HCT116 (cell line): Measurements from ENCODE around the gene GRIN2C. TPM values are rescaled to one million over a fixed set of nuclear protein-coding genes. Genes with fewer than 3 reads are reported as not detected.

Source experiments
- ATAC-seq: fragments of 200-7000 bp; cut with Tn5 transposase; 2 replicates; pipeline ENCODE4 v1.9.1; 2020; ENCODE audit warnings: mild to moderate bottlenecking, moderate library complexity
- BruUV-seq: library from RNA; stranded (reverse); fragments of 400-500 nt; replicated peaks from 2 replicates; lab custom pipeline; 2021; lab: Mats Ljungman, UMichigan
- CTCF ChIA-PET: fragments of 300-600 bp; sonication (Branson Sonifier 250); formaldehyde crosslinking; loops from one replicate; lab custom pipeline; 2021; ENCODE audit warnings: antibody characterized with exemption; lab: Charles Lee
- POLR2A ChIA-PET: fragments of 300-600, 350-600 bp; sonication (Branson Sonifier 250); formaldehyde crosslinking; loops from one replicate; lab custom pipeline; 2021; ENCODE audit warnings: antibody characterized with exemption; lab: Charles Lee
- RAD21 ChIA-PET, 2 experiments: fragments of 300-600 bp; sonication (Branson Sonifier 250); formaldehyde crosslinking; loops; one replicate each; lab custom pipeline; 2023; ENCODE audit warnings: low total read pairs in 2 of 2; ENCODE audit not compliant: uncharacterized antibody in 2 of 2, unreplicated experiment in 2 of 2, low non-redundant PET in 1 of 2; lab: Charles Lee
- DNase-seq: peaks from one replicate; pipeline ENCODE4 v3.0.0-alpha.2; 2010; ENCODE audit warnings: low read depth, low spot score
- H2AFZ ChIP-seq: fragments of 200-600 bp; shearing (Covaris generic), sonication (generic); 2 replicates; pipeline ENCODE4 v1.6.1; 2017; ENCODE audit warnings: low read depth, mixed run types, mixed read lengths, antibody characterized with exemption, low read length; ENCODE audit not compliant: poor library complexity, severe bottlenecking
- H3K27ac ChIP-seq: 2 replicates; pipeline ENCODE4 v1.5.1; 2012; ENCODE audit warnings: low read depth, low read length
- H3K27me3 ChIP-seq: fragments of 200-600 bp; sonication (generic); 2 replicates; pipeline ENCODE4 v1.6.1; 2016; ENCODE audit warnings: mixed run types, low read length, mixed read lengths; ENCODE audit not compliant: insufficient read depth
- H3K36me3 ChIP-seq, 2 experiments: fragments of 200-500 bp in 1 of 2; fragments of 200-600 bp in 1 of 2; sonication (Bioruptor generic) in 1 of 2; sonication (generic) in 1 of 2; 2 replicates each; pipeline versions ENCODE4 v1.5.1 to v1.6.1; 2014 to 2016; ENCODE audit warnings: low read length in 2 of 2, inconsistent platforms in 1 of 2, mixed read lengths in 1 of 2, mixed run types in 1 of 2; ENCODE audit not compliant: insufficient read depth in 2 of 2, control insufficient read depth in 1 of 2
- H3K4me1 ChIP-seq, 2 experiments: fragments of 200-600 bp in 1 of 2; sonication (generic) in 1 of 2; 2 replicates each; pipeline versions ENCODE4 v1.5.1 to v1.6.1; 2012 to 2017; ENCODE audit warnings: low read length in 2 of 2, inconsistent platforms in 1 of 2, mild to moderate bottlenecking in 1 of 2, mixed read lengths in 1 of 2, mixed run types in 1 of 2, moderate library complexity in 1 of 2; ENCODE audit not compliant: insufficient read depth in 2 of 2, control insufficient read depth in 1 of 2
- H3K4me2 ChIP-seq: fragments of 200-600 bp; sonication (generic); 2 replicates; pipeline ENCODE4 v1.6.1; 2017; ENCODE audit warnings: mixed run types, low read length, mixed read lengths
- H3K4me3 ChIP-seq, 2 experiments: fragments of 200-600 bp in 1 of 2; sonication (generic) in 1 of 2; replicated peaks in 1 of 2; 2 replicates each; pipeline ENCODE4 v1.5.1; 2011 to 2016; ENCODE audit warnings: low read length in 2 of 2, control low read depth in 1 of 2, low read depth in 1 of 2, mild to moderate bottlenecking in 1 of 2, mixed read lengths in 1 of 2, mixed run types in 1 of 2
- H3K79me2 ChIP-seq: fragments of 200-600 bp; sonication (generic); 2 replicates; pipeline ENCODE4 v1.6.1; 2017; ENCODE audit warnings: mild to moderate bottlenecking, mixed run types, low read length, moderate library complexity, mixed read lengths; ENCODE audit not compliant: insufficient read depth
- H3K9ac ChIP-seq: fragments of 200-600 bp; sonication (generic); 2 replicates; pipeline ENCODE4 v1.6.1; 2016; ENCODE audit warnings: low read length, mixed read lengths
- H3K9me2 ChIP-seq: fragments of 200-600 bp; sonication (generic), shearing (Covaris generic); 2 replicates; pipeline ENCODE4 v1.6.1; 2017; ENCODE audit warnings: mixed run types, mild to moderate bottlenecking, moderate library complexity; ENCODE audit not compliant: insufficient read depth
- H3K9me3 ChIP-seq, 2 experiments: fragments of 200-500 bp in 1 of 2; fragments of 200-600 bp in 1 of 2; sonication (Bioruptor generic) in 1 of 2; sonication (generic) in 1 of 2; 2 replicates each; pipeline ENCODE4 v1.6.1; 2014 to 2017; ENCODE audit warnings: low read length in 2 of 2, mixed read lengths in 2 of 2, inconsistent platforms in 1 of 2, low read depth in 1 of 2, mild to moderate bottlenecking in 1 of 2, mixed run types in 1 of 2, moderate library complexity in 1 of 2; ENCODE audit not compliant: control insufficient read depth in 1 of 2, insufficient read depth in 1 of 2
- H4K20me1 ChIP-seq: fragments of 200-600 bp; sonication (generic), shearing (Covaris generic); 2 replicates; pipeline ENCODE4 v1.6.1; 2017; ENCODE audit warnings: mixed run types, mild to moderate bottlenecking, moderate library complexity; ENCODE audit not compliant: insufficient read depth
- CEBPB ChIP-seq: IDR thresholded peaks from 2 replicates; pipeline ENCODE4 v1.6.1; 2012; ENCODE audit warnings: low read depth
- CTCF ChIP-seq, 3 experiments: fragments of 200-600 bp in 1 of 3; sonication (generic) in 1 of 3; IDR thresholded peaks in 2 of 3; conservative IDR thresholded peaks in 1 of 3; 2 replicates each; pipeline ENCODE4 v1.5.1; 2012 to 2017; ENCODE audit warnings: low read depth in 2 of 3, low read length in 2 of 3, antibody characterized with exemption in 1 of 3, borderline replicate concordance in 1 of 3, control low read depth in 1 of 3, mild to moderate bottlenecking in 1 of 3, mixed read lengths in 1 of 3, mixed run types in 1 of 3, moderate library complexity in 1 of 3; ENCODE audit not compliant: insufficient read depth in 1 of 3
- EGR1 ChIP-seq: IDR thresholded peaks from 2 replicates; pipeline ENCODE4 v1.6.1; 2012; ENCODE audit warnings: low read depth
- ELF1 ChIP-seq: IDR thresholded peaks from 2 replicates; pipeline ENCODE4 v1.6.1; 2012; ENCODE audit warnings: low read depth, borderline replicate concordance
- FOSL1 ChIP-seq: IDR thresholded peaks from 2 replicates; pipeline ENCODE4 v1.6.1; 2012; ENCODE audit warnings: low read depth
- JUND ChIP-seq: IDR thresholded peaks from 2 replicates; pipeline ENCODE4 v1.6.1; 2012
- POLR2A ChIP-seq: IDR thresholded peaks from 2 replicates; pipeline ENCODE4 v1.7.0; 2011; ENCODE audit warnings: borderline replicate concordance; ENCODE audit not compliant: insufficient read depth, insufficient read length; ENCODE audit errors: extremely low read depth
- REST ChIP-seq: IDR thresholded peaks from 2 replicates; pipeline ENCODE4 v1.6.1; 2012; ENCODE audit warnings: low read depth
- SP1 ChIP-seq: IDR thresholded peaks from 2 replicates; pipeline ENCODE4 v1.6.1; 2012; ENCODE audit warnings: low read depth
- SRF ChIP-seq: IDR thresholded peaks from 2 replicates; pipeline ENCODE4 v1.6.1; 2012; ENCODE audit warnings: low read depth
- TCF7L2 ChIP-seq: IDR thresholded peaks from 2 replicates; pipeline ENCODE4 v1.7.0; 2011; ENCODE audit warnings: borderline replicate concordance, inconsistent platforms; ENCODE audit not compliant: insufficient read depth, insufficient read length; ENCODE audit errors: extremely low read depth
- YY1 ChIP-seq: IDR thresholded peaks from 2 replicates; pipeline ENCODE4 v1.6.1; 2011; ENCODE audit warnings: low read length, low read depth, moderate library complexity, mild to moderate bottlenecking; ENCODE audit not compliant: insufficient replicate concordance; ENCODE audit errors: extremely low read depth
- ZBTB33 ChIP-seq: IDR thresholded peaks from 2 replicates; pipeline ENCODE4 v1.6.1; 2011; ENCODE audit warnings: mild to moderate bottlenecking, low read length, moderate library complexity; ENCODE audit not compliant: insufficient replicate concordance; ENCODE audit errors: extremely low read depth
- ZFX ChIP-seq: fragments of 450-650 bp; IDR thresholded peaks from 2 replicates; pipeline ENCODE4 v1.6.1; 2017
- ZNF274 ChIP-seq: fragments of 200-500 bp; sonication (Bioruptor generic); IDR thresholded peaks from 2 replicates; pipeline ENCODE4 v1.6.1; 2014; ENCODE audit warnings: mild to moderate bottlenecking, low read depth, low read length, inconsistent platforms
- intact Hi-C: fragments of 100-400 bp; cut with micrococcal nuclease; formaldehyde crosslinking; loops from 2 replicates; pipeline ENCODE4 v1.10.0; 2022
- total RNA-seq: library from RNA; stranded (reverse); gene quantifications from one replicate; pipeline ENCODE4 v1.2.1, GENCODE V29; 2021; ENCODE audit not compliant: unreplicated experiment

The GRIN2C gene
- total RNA-seq, 1 experiment from 2014 or later = 2.2 TPM

GRCh38 chr17:74796211-74796610 is 63.5 kb downstream of the GRIN2C start:
- intact Hi-C loops = no loop called here
- no peak overlapping the region for H2AFZ ChIP-seq
- H3K27me3 ChIP-seq = no peaks in the 10 kb centered on the region
- DNase-seq (no peak), ATAC-seq (no peak)
- RAD21 ChIA-PET = no interaction called here
- TF ChIP-seq ZNF274 (no peak), FOSL1 (no peak), EGR1 (no peak), POLR2A (no peak), ZFX (no peak), TCF7L2 (no peak), ELF1 (no peak), CTCF (IDR thresholded peaks at IDR 0.05 in 2 of 3, conservative IDR thresholded peaks at IDR 0.05 in 1 of 3; ENCODE audit: borderline replicate concordance in 1 of 3, insufficient read depth in 1 of 3, low read depth in 2 of 3, low read length in 2 of 3) (no peak), YY1 (no peak), ZBTB33 (no peak), REST (no peak), CEBPB (no peak), JUND (no peak), SP1 (no peak), SRF (no peak)
- H3K36me3 ChIP-seq = peaks cover 4 to 8% of the 10 kb centered on the region in 2 experiments; a peak in 2 of 4 replicates
- H4K20me1 ChIP-seq = no peaks in the 10 kb centered on the region
- no peaks in the 10 kb centered on the region for H3K79me2 ChIP-seq
- BruUV-seq = no TSS peak
- CTCF ChIA-PET = no interaction called here
- POLR2A ChIA-PET = no interaction called here
- H3K9ac ChIP-seq = no peak overlapping the region
- H3K9me3 ChIP-seq = no peaks in the 10 kb centered on the region
- H3K4me3 ChIP-seq = no peak overlapping the region
- no peak overlapping the region for H3K27ac ChIP-seq
- peaks cover 0 to 3% of the 10 kb centered on the region in 2 experiments; a peak in 2 of 4 replicates for H3K4me1 ChIP-seq
- no peaks in the 10 kb centered on the region for H3K9me2 ChIP-seq
- H3K4me2 ChIP-seq = no peak overlapping the region
